ENCODE data around the gene DCP1A.

Gene DCP1A

GRCh38 chr3:53248161-53248560, 99.2 kb downstream of the DCP1A start:
- no peak for DNase-seq (ENCODE audit: extremely low read depth in 1 of 2, low read depth in 1 of 2)

GRCh38 chr3:53247619-53248018, 99.7 kb downstream of the DCP1A start:
- no peak for DNase-seq (ENCODE audit: extremely low read depth in 1 of 2, low read depth in 1 of 2)

- no peak for DNase-seq (ENCODE audit: extremely low read depth in 1 of 2, low read depth in 1 of 2)
Measured at GRCh38 chr3:53244271-53244670, 103.1 kb downstream of the DCP1A start.

- DNase-seq (ENCODE audit: extremely low read depth in 1 of 2, low read depth in 1 of 2): no peak
Measured at GRCh38 chr3:53243785-53244184, 103.6 kb downstream of the DCP1A start.

GRCh38 chr3:53243165-53243564, 104.2 kb downstream of the DCP1A start:
- DNase-seq (ENCODE audit: extremely low read depth in 1 of 2, low read depth in 1 of 2): no peak

GRCh38 chr3:53242642-53243041, 104.7 kb downstream of the DCP1A start:
- no peak for DNase-seq (ENCODE audit: extremely low read depth in 1 of 2, low read depth in 1 of 2)

- DNase-seq (ENCODE audit: extremely low read depth in 1 of 2, low read depth in 1 of 2): no peak
Measured at GRCh38 chr3:53242155-53242554, 105.2 kb downstream of the DCP1A start.

- DNase-seq (ENCODE audit: extremely low read depth in 1 of 2, low read depth in 1 of 2): no peak
Measured at GRCh38 chr3:53240989-53241972, 106.1 kb downstream of the DCP1A start.

- no peak for DNase-seq (ENCODE audit: extremely low read depth in 1 of 2, low read depth in 1 of 2)
Measured at GRCh38 chr3:53239800-53240199, 107.5 kb downstream of the DCP1A start.

GRCh38 chr3:53238886-53239285, 108.5 kb downstream of the DCP1A start:
- no peak for DNase-seq (ENCODE audit: extremely low read depth in 1 of 2, low read depth in 1 of 2)

GRCh38 chr3:53238051-53238850, 109.1 kb downstream of the DCP1A start:
- DNase-seq (ENCODE audit: extremely low read depth in 1 of 2, low read depth in 1 of 2): no peak

- DNase-seq (ENCODE audit: extremely low read depth in 1 of 2, low read depth in 1 of 2): no peak
Measured at GRCh38 chr3:53236112-53236841, 111.1 kb downstream of the DCP1A start.

GRCh38 chr3:53235545-53235944, 111.8 kb downstream of the DCP1A start:
- DNase-seq (ENCODE audit: extremely low read depth in 1 of 2, low read depth in 1 of 2): no peak

- DNase-seq (ENCODE audit: extremely low read depth in 1 of 2, low read depth in 1 of 2): no peak
Measured at GRCh38 chr3:53234841-53235232, 112.5 kb downstream of the DCP1A start.

- no peak for DNase-seq (ENCODE audit: extremely low read depth in 1 of 2, low read depth in 1 of 2)
Measured at GRCh38 chr3:53234130-53234840, 113.1 kb downstream of the DCP1A start.

All from stimulated activated CD8-positive, alpha-beta memory T cell treated with anti-CD3 and anti-CD28 coated beads, Interleukin-7, amount 100 ng/mL, for 48 hours (primary cell).